ENCODE data around the gene COMMD7. TPM values are rescaled to one million over a fixed set of nuclear protein-coding genes. Genes with fewer than 3 reads are reported as not detected.
A peak's percentile ranks its signal among the peaks of the same experiment; 100 is the strongest.

Gene COMMD7
- 10 to 100 TPM; 33.8 to 36.6 TPM for total RNA-seq

- intact Hi-C loops (cut with micrococcal nuclease): loop anchor here (2.0 to 5.0 kb wide), 6 partner anchors 35 to 1559 kb away; partner anchors contain the start of gene AHCY
- peak within 1 kb of the TSS; percentile 94 for H3K4me3 Mint-ChIP-seq
- no peaks in the 10 kb centered on the region for H3K9me3 Mint-ChIP-seq
- no peaks in the 10 kb centered on the region for H3K27me3 Mint-ChIP-seq (ENCODE audit: low read depth)
- peaks cover 34% of the 10 kb centered on the region for H3K4me1 Mint-ChIP-seq (ENCODE audit: low read depth)
- H3K27ac Mint-ChIP-seq: peak within 1 kb of the TSS; percentile 95
- peak; percentile 93 for DNase-seq
- peaks cover 4% of the 10 kb centered on the region for H3K36me3 Mint-ChIP-seq (ENCODE audit: low read depth)
- CTCF ChIA-PET: interaction anchor here (0.6 to 3.2 kb wide), 5 partner anchors 20 to 344 kb away, joined by 3 to 20 read pairs (median 4); partner anchors contain the start of gene C20orf203
Observed at GRCh38 chr20:32743237-32744112, at the start of gene COMMD7. TSS of gene COMMD7 (minus strand) at chr20:32743467. CDS start at chr20:32743391, 76 bp downstream.

- peaks cover 40% of the 10 kb centered on the region for H3K4me1 Mint-ChIP-seq (ENCODE audit: low read depth)
Observed at GRCh38 chr20:32792731-32793458, 49.6 kb upstream of the COMMD7 start.

GRCh38 chr20:32792316-32792715 is 49.0 kb upstream of the COMMD7 start:
- H3K27ac Mint-ChIP-seq: no peak overlapping the region
- no peaks in the 10 kb centered on the region for H3K27me3 Mint-ChIP-seq (ENCODE audit: low read depth)

More at GRCh38 chr20:32792731-32793458, 49.6 kb upstream of the COMMD7 start:
- no peak for DNase-seq
- Mint-ChIP-seq H3K9me3 (no peaks in the 10 kb centered on the region), H3K4me3 (no peak overlapping the region), H3K27me3 (ENCODE audit: low read depth) (no peaks in the 10 kb centered on the region), H3K36me3 (ENCODE audit: low read depth) (no peaks in the 10 kb centered on the region), H3K27ac (peak overlapping the region; percentile 71)
- intact Hi-C loops (cut with micrococcal nuclease): loop anchor here (5.0 kb wide), 2 partner anchors 39 to 284 kb away; partner anchors contain the start of gene BPIFB4
- CTCF ChIA-PET: interaction anchor here (1.4 to 2.6 kb wide), 5 partner anchors 8 to 212 kb away, joined by 4 to 12 read pairs (median 5); partner anchors contain the start of gene SUN5

GRCh38 chr20:32790751-32791057 is 47.4 kb upstream of the COMMD7 start:
- intact Hi-C loops (cut with micrococcal nuclease): loop anchor here (1.0 to 5.0 kb wide), 8 partner anchors 42 to 502 kb away; partner anchors contain the start of gene BPIFB4
- H3K27ac Mint-ChIP-seq: no peak overlapping the region
- no peaks in the 10 kb centered on the region for H3K36me3 Mint-ChIP-seq (ENCODE audit: low read depth)
- DNase-seq: no peak
- CTCF ChIA-PET: interaction anchor here (0.6 to 2.1 kb wide), 19 partner anchors 8 to 507 kb away, joined by 3 to 10 read pairs (median 6); partner anchors contain the start of genes MAPRE1 and SUN5
- H3K27me3 Mint-ChIP-seq (ENCODE audit: low read depth): no peaks in the 10 kb centered on the region
- H3K4me1 Mint-ChIP-seq (ENCODE audit: low read depth): peaks cover 29% of the 10 kb centered on the region
- no peak overlapping the region for H3K4me3 Mint-ChIP-seq
- no peaks in the 10 kb centered on the region for H3K9me3 Mint-ChIP-seq

More at GRCh38 chr20:32792316-32792715, 49.0 kb upstream of the COMMD7 start:
- Mint-ChIP-seq H3K4me3 (no peak overlapping the region), H3K36me3 (ENCODE audit: low read depth) (no peaks in the 10 kb centered on the region), H3K9me3 (no peaks in the 10 kb centered on the region), H3K4me1 (ENCODE audit: low read depth) (peaks cover 40% of the 10 kb centered on the region)
- intact Hi-C loops (cut with micrococcal nuclease): loop anchor here (5.0 kb wide), 2 partner anchors 40 to 285 kb away; partner anchors contain the start of gene BPIFB4
- DNase-seq: peak; percentile 74
- CTCF ChIA-PET: interaction anchor here (1.4 to 2.6 kb wide), 4 partner anchors 14 to 212 kb away, joined by 4 to 12 read pairs (median 6); partner anchors contain the start of gene SUN5

- Mint-ChIP-seq H3K4me1 (ENCODE audit: low read depth) (peaks cover 28% of the 10 kb centered on the region), H3K27me3 (ENCODE audit: low read depth) (no peaks in the 10 kb centered on the region), H3K9me3 (no peaks in the 10 kb centered on the region), H3K4me3 (no peak overlapping the region), H3K27ac (no peak overlapping the region), H3K36me3 (ENCODE audit: low read depth) (no peaks in the 10 kb centered on the region)
- CTCF ChIA-PET: interaction anchor here (0.5 to 2.2 kb wide), 36 partner anchors 8 to 735 kb away, joined by 3 to 10 read pairs (median 4); partner anchors contain the start of genes C20orf203, MAPRE1 and SUN5
- intact Hi-C loops (cut with micrococcal nuclease): loop anchor here (1.0 to 5.0 kb wide), 8 partner anchors 42 to 502 kb away; partner anchors contain the start of gene BPIFB4
- peak; percentile 86 for DNase-seq
Observed at GRCh38 chr20:32789896-32790750, 46.9 kb upstream of the COMMD7 start.

GRCh38 chr20:32787168-32787567 is 43.9 kb upstream of the COMMD7 start:
- CTCF ChIA-PET: interaction anchor here (0.6 kb wide), 1 partner anchor 18 kb away, joined by 3 read pairs; no protein-coding TSS in a partner anchor
- DNase-seq: no peak
- H3K27ac Mint-ChIP-seq: no peak overlapping the region
- no peak overlapping the region for H3K4me3 Mint-ChIP-seq
- intact Hi-C loops (cut with micrococcal nuclease): no loop called here
- H3K4me1 Mint-ChIP-seq (ENCODE audit: low read depth): peaks cover 5% of the 10 kb centered on the region
- no peaks in the 10 kb centered on the region for H3K27me3 Mint-ChIP-seq (ENCODE audit: low read depth)
- H3K36me3 Mint-ChIP-seq (ENCODE audit: low read depth): no peaks in the 10 kb centered on the region
- H3K9me3 Mint-ChIP-seq: no peaks in the 10 kb centered on the region

- Mint-ChIP-seq H3K27ac (no peak overlapping the region), H3K4me1 (ENCODE audit: low read depth) (peaks cover 2% of the 10 kb centered on the region), H3K27me3 (ENCODE audit: low read depth) (no peaks in the 10 kb centered on the region), H3K36me3 (ENCODE audit: low read depth) (no peaks in the 10 kb centered on the region), H3K9me3 (no peaks in the 10 kb centered on the region), H3K4me3 (no peak overlapping the region)
- intact Hi-C loops (cut with micrococcal nuclease): no loop called here
- CTCF ChIA-PET: interaction anchor here (0.6 kb wide), 1 partner anchor 17 kb away, joined by 3 read pairs; no protein-coding TSS in a partner anchor
- no peak for DNase-seq
Observed at GRCh38 chr20:32786059-32786760, 42.9 kb upstream of the COMMD7 start.

GRCh38 chr20:32784369-32785080 is 41.3 kb upstream of the COMMD7 start:
- intact Hi-C loops (cut with micrococcal nuclease): no loop called here
- no peaks in the 10 kb centered on the region for H3K9me3 Mint-ChIP-seq

GRCh38 chr20:32780749-32781655 is 37.7 kb upstream of the COMMD7 start:
- Mint-ChIP-seq H3K36me3 (ENCODE audit: low read depth) (no peaks in the 10 kb centered on the region), H3K9me3 (no peaks in the 10 kb centered on the region), H3K4me1 (ENCODE audit: low read depth) (peaks cover 16% of the 10 kb centered on the region), H3K27ac (no peak overlapping the region), H3K27me3 (ENCODE audit: low read depth) (no peaks in the 10 kb centered on the region), H3K4me3 (no peak overlapping the region)
- intact Hi-C loops (cut with micrococcal nuclease): no loop called here
- CTCF ChIA-PET: interaction anchor here (0.6 to 9.1 kb wide), 3 partner anchors 89 to 318 kb away, joined by 3 to 352 read pairs (median 5); partner anchors contain the start of gene C20orf203
- DNase-seq: no peak

More at GRCh38 chr20:32784369-32785080, 41.3 kb upstream of the COMMD7 start:
- no peak for DNase-seq
- CTCF ChIA-PET: interaction anchor here (0.6 to 1.1 kb wide), 5 partner anchors 9 to 753 kb away, joined by 3 to 4 read pairs (median 4); no protein-coding TSS in a partner anchor
- Mint-ChIP-seq H3K4me3 (no peak overlapping the region), H3K4me1 (ENCODE audit: low read depth) (no peaks in the 10 kb centered on the region), H3K27me3 (ENCODE audit: low read depth) (no peaks in the 10 kb centered on the region), H3K27ac (no peak overlapping the region), H3K36me3 (ENCODE audit: low read depth) (no peaks in the 10 kb centered on the region)

Data from activated naive CD4-positive, alpha-beta T cell treated with anti-CD3 and anti-CD28 coated beads for 36 hours (primary cell).